HG03103 (cell line): ENCODE data around the gene ANGPTL5.
"Not testable (repeated sequence)": the region's sequence is repeated elsewhere in the genome, so short reads cannot be mapped to it uniquely, and the experiment has no call there.

ENCODE experiments used
- ATAC-seq: cut with Tn5 transposase; IDR thresholded peaks from one replicate; pipeline ENCODE4 v1.9.1; 2021; ENCODE audit warnings: low read depth; ENCODE audit not compliant: unreplicated experiment

The ANGPTL5 gene

GRCh38 chr11:101916422-101916821 lies at the start of gene ANGPTL5:
TSS of gene ANGPTL5 (minus strand) at chr11:101916522. CDS start at chr11:101907909, 8,613 bp downstream.
- ATAC-seq: no peak

GRCh38 chr11:101964200-101964599 lies 47.9 kb upstream of the ANGPTL5 start:
- not testable (repeated sequence) for ATAC-seq

GRCh38 chr11:101960231-101960630 lies 43.9 kb upstream of the ANGPTL5 start:
- ATAC-seq: no peak

- no peak for ATAC-seq
Observed at GRCh38 chr11:101955701-101956100, 39.4 kb upstream of the ANGPTL5 start.

GRCh38 chr11:101955278-101955677 lies 39.0 kb upstream of the ANGPTL5 start:
- no peak for ATAC-seq

- no peak for ATAC-seq
Observed at GRCh38 chr11:101949680-101950220, 33.4 kb upstream of the ANGPTL5 start.

GRCh38 chr11:101945448-101945847 lies 29.1 kb upstream of the ANGPTL5 start:
- no peak for ATAC-seq

GRCh38 chr11:101944923-101945322 lies 28.6 kb upstream of the ANGPTL5 start:
- no peak for ATAC-seq

GRCh38 chr11:101940901-101941520 lies 24.7 kb upstream of the ANGPTL5 start:
- no peak for ATAC-seq

- ATAC-seq: no peak
Observed at GRCh38 chr11:101931692-101932091, 15.4 kb upstream of the ANGPTL5 start.

GRCh38 chr11:101929294-101929915 lies 13.1 kb upstream of the ANGPTL5 start:
- no peak for ATAC-seq

- no peak for ATAC-seq
Observed at GRCh38 chr11:101923554-101923953, 7.2 kb upstream of the ANGPTL5 start.

- ATAC-seq: no peak
Observed at GRCh38 chr11:101920992-101921391, 4.7 kb upstream of the ANGPTL5 start.

GRCh38 chr11:101917226-101917625 lies 904 bp upstream of the ANGPTL5 start:
- ATAC-seq: no peak

GRCh38 chr11:101915791-101916291 lies 481 bp downstream of the ANGPTL5 start:
- peak; percentile 43 for ATAC-seq

- peak; percentile 99 for ATAC-seq
Observed at GRCh38 chr11:101914738-101915426, 1.4 kb downstream of the ANGPTL5 start, which contains the start of gene CEP126. TSS of gene CEP126 (plus strand) at chr11:101915010. CDS start at chr11:101915285, 275 bp downstream.

- no peak for ATAC-seq
Observed at GRCh38 chr11:101914341-101914737, 2.0 kb downstream of the ANGPTL5 start.

GRCh38 chr11:101913656-101914055 lies 2.7 kb downstream of the ANGPTL5 start:
- no peak for ATAC-seq

- ATAC-seq: no peak
Observed at GRCh38 chr11:101912823-101913284, 3.5 kb downstream of the ANGPTL5 start.

- no peak for ATAC-seq
Observed at GRCh38 chr11:101909087-101909486, 7.2 kb downstream of the ANGPTL5 start.

GRCh38 chr11:101907815-101908214 lies 8.5 kb downstream of the ANGPTL5 start:
- no peak for ATAC-seq
